MM.1S (cell line): ENCODE results near the gene KCNQ1.

Source experiments
- EZH2 ChIP-seq: fragments of 300-600 bp; sonication (generic); optimal IDR thresholded peaks from 2 replicates; pipeline ENCODE3; 2017; ENCODE audit warnings: low read depth, mild to moderate bottlenecking, antibody characterized with exemption, low read length, mixed read lengths
- EZH2phosphoT487 ChIP-seq: fragments of 300-600 bp; sonication (generic); IDR thresholded peaks from 2 replicates; pipeline ENCODE4 v1.6.1; 2018; ENCODE audit warnings: antibody characterized with exemption, low read length
- TF ChIP-seq, protein P1 (sequence below): fragments of 300-600 bp; sonication (generic); IDR thresholded peaks from 2 replicates; pipeline ENCODE4 v1.5.1; 2016; ENCODE audit warnings: antibody characterized with exemption, low read length, mixed read lengths

DNA sequence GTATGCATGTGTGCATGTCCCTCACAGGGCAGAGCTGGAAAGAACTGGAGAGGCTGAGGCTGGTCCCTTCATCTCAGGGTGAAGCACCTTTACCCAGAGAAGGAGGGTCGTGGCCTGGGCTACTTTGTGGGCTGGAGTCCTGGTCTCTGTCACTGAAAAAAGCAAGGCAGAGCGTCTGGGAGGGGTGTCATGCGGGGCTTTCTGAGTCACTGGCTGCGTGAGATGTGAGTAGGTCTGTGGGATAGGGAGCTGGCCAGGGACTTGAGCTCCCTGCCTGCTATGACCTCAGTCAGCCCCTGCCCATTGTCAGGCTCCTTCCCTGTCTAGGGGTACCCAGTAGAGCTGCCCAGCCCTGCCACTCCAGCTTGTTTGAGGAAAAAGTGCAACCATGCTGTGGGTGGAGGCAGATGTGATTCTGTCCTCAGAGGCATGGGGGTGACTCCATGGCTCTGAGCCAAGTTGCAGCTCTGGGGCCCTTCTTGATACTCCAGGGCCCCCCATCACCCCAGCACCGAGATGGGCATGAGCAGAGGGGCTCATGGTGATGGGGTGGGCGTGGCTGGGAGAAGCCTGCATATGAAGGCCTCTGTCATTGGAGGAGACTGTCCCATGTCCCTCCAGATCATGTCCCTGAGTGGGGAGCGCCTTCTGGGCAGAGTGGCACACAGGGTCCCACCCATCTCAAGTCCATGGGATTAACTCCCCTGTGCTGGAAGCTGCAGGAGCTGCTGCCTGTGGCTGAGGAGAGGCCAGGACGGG is 27.8 kb downstream of the KCNQ1 start:
- TF ChIP-seq, protein P1, sequence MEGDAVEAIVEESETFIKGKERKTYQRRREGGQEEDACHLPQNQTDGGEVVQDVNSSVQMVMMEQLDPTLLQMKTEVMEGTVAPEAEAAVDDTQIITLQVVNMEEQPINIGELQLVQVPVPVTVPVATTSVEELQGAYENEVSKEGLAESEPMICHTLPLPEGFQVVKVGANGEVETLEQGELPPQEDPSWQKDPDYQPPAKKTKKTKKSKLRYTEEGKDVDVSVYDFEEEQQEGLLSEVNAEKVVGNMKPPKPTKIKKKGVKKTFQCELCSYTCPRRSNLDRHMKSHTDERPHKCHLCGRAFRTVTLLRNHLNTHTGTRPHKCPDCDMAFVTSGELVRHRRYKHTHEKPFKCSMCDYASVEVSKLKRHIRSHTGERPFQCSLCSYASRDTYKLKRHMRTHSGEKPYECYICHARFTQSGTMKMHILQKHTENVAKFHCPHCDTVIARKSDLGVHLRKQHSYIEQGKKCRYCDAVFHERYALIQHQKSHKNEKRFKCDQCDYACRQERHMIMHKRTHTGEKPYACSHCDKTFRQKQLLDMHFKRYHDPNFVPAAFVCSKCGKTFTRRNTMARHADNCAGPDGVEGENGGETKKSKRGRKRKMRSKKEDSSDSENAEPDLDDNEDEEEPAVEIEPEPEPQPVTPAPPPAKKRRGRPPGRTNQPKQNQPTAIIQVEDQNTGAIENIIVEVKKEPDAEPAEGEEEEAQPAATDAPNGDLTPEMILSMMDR = no peak
- TF ChIP-seq EZH2 = no peak
- no peak for TF ChIP-seq EZH2phosphoT487
